CD4-positive, alpha-beta T cell (primary cell): ENCODE results near the gene RBSN. TPM values are rescaled to one million over a fixed set of nuclear protein-coding genes. Genes with fewer than 3 reads are reported as not detected.
"Not testable (repeated sequence)": the region's sequence is repeated elsewhere in the genome, so short reads cannot be mapped to it uniquely, and the experiment has no call there.

Source experiments
- ATAC-seq: fragments of 200-7000 bp; cut with Tn5 transposase; one replicate; pipeline ENCODE4 v1.10.0; 2022; ENCODE audit warnings: mild to moderate bottlenecking; ENCODE audit not compliant: poor library complexity
- CTCF ChIA-PET: fragments of 350-600 bp; sonication (Branson Sonifier 250); formaldehyde crosslinking; loops from one replicate; lab custom pipeline; 2021; ENCODE audit warnings: antibody characterized with exemption, inconsistent platforms; lab: Charles Lee
- POLR2A ChIA-PET: fragments of 350-600 bp; sonication (Branson Sonifier 250); formaldehyde crosslinking; loops from one replicate; lab custom pipeline; 2021; ENCODE audit warnings: antibody characterized with exemption, inconsistent platforms; lab: Charles Lee
- DNase-seq, 14 experiments: peaks; one replicate each; pipeline ENCODE4 v3.0.0-alpha.2; 2013 to 2020; ENCODE audit warnings: mixed read lengths in 2 of 14
- H3K27ac ChIP-seq, 2 donors: one replicate each; pipeline versions ENCODE4 v1.5.1 to v1.7.0; 2013; ENCODE audit warnings: low read length in 2 of 2, low read depth in 1 of 2, mild to moderate bottlenecking in 1 of 2
- H3K27me3 ChIP-seq, 2 experiments: 1 replicate in 1 of 2; 2 replicates in 1 of 2; pipeline versions ENCODE4 v1.6.1 to v1.7.0; 2013; ENCODE audit warnings: low read length in 2 of 2, control low read depth in 1 of 2, mild to moderate bottlenecking in 1 of 2, moderate library complexity in 1 of 2; ENCODE audit not compliant: insufficient read depth in 2 of 2, control insufficient read depth in 1 of 2
- H3K36me3 ChIP-seq: one replicate; pipeline ENCODE4 v1.6.1; 2013; ENCODE audit warnings: low read length, control low read depth; ENCODE audit not compliant: insufficient read depth
- H3K4me1 ChIP-seq: one replicate; pipeline ENCODE4 v1.6.1; 2013; ENCODE audit warnings: low read length, control low read depth; ENCODE audit not compliant: insufficient read depth
- H3K4me3 ChIP-seq: one replicate; pipeline ENCODE4 v1.5.1; 2013; ENCODE audit warnings: mild to moderate bottlenecking, low read length, moderate library complexity
- H3K9me3 ChIP-seq, 2 experiments: 1 replicate in 1 of 2; 2 replicates in 1 of 2; pipeline versions ENCODE4 v1.6.1 to v1.7.0; 2013; ENCODE audit warnings: low read length in 2 of 2, mild to moderate bottlenecking in 2 of 2, control low read depth in 1 of 2, moderate library complexity in 1 of 2; ENCODE audit not compliant: control insufficient read depth in 1 of 2, insufficient read depth in 1 of 2
- H3K27ac Mint-ChIP-seq: one replicate; pipeline ENCODE4 v1.8.0; 2020; ENCODE audit warnings: mixed read lengths
- H3K27me3 Mint-ChIP-seq: one replicate; pipeline ENCODE4 v1.8.0; 2021; ENCODE audit warnings: mixed read lengths
- H3K36me3 Mint-ChIP-seq: one replicate; pipeline ENCODE4 v1.8.0; 2021; ENCODE audit warnings: low read depth, mixed read lengths
- H3K4me1 Mint-ChIP-seq: one replicate; pipeline ENCODE4 v1.8.0; 2021; ENCODE audit warnings: low read depth, mixed read lengths
- H3K4me3 Mint-ChIP-seq: one replicate; pipeline ENCODE4 v1.8.0; 2020; ENCODE audit warnings: mild to moderate bottlenecking, mixed read lengths
- H3K9me3 Mint-ChIP-seq: one replicate; pipeline ENCODE4 v1.8.0; 2020; ENCODE audit warnings: mixed read lengths
- intact Hi-C, 2 experiments: fragments of 100-400 bp; cut with DNase I in 1 of 2; cut with micrococcal nuclease in 1 of 2; formaldehyde crosslinking; loops; one replicate each; pipeline versions ENCODE4 v1.15.1 to v1.9.0; 2023 to 2025; cut with DNase I, micrococcal nuclease
- total RNA-seq, 174 experiments: library from RNA in 2 of 174; stranded (reverse) in 2 of 174; gene quantifications; one replicate each; pipeline ENCODE4 v1.2.3 and lab custom pipeline; 2021 to 2026
- TF ChIP-seq, protein P1 (sequence below): fragments of 200-600 bp; IDR thresholded peaks from one replicate; pipeline ENCODE4 v1.8.0; 2022; ENCODE audit warnings: antibody characterized with exemption, mild to moderate bottlenecking

The RBSN gene
- total RNA-seq, 2 experiments from 2014 or later: 57.2 to 57.9 TPM

DNA sequence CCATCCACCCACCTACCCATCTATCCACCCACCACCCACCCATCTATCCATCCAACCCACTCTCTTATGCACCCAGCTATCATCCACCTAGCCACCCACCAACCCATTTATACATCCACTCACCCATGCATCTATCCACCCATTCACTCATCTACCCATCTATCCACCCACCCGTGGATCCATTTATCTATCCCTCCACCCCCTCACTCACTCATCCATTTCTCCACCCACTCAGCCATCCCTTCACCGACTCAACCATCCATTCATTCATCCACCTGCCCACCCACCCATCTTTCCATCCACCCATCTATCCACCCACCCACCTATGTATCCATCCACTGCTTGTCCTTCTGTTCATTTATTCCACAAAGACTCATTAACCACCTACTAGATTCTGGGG is 28.0 kb upstream of the RBSN start:
- POLR2A ChIA-PET, H3K4me1 Mint-ChIP-seq, H3K9me3 ChIP-seq, H3K27me3 ChIP-seq, H3K27ac ChIP-seq, H3K36me3 Mint-ChIP-seq, H3K27me3 Mint-ChIP-seq, H3K27ac Mint-ChIP-seq, H3K4me1 ChIP-seq, H3K36me3 ChIP-seq, DNase-seq, H3K9me3 Mint-ChIP-seq, H3K4me3 ChIP-seq, H3K4me3 Mint-ChIP-seq, ATAC-seq, CTCF ChIA-PET, intact Hi-C loops: not testable (repeated sequence)

DNA sequence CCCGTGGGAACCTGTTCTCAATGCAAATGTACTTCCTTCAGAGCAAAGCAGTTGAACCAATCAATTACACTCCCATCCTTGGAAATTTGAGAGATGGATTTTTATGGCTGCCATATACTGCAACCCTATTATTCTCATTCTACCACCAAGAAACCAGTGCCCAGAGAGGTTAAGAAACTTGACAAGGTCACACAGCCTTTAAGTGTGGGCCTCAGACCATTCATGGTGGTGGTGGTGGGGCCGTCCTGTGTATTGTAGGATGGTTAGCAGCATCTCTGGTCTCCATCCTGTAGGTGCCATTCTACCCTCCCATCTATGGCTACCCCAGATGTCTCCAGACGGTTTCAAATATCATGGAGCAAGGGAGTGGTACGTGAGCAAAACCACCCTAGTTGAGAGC is 23.4 kb upstream of the RBSN start:
- Mint-ChIP-seq H3K36me3 (no peaks in the 10 kb centered on the region), H3K4me1 (no peaks in the 10 kb centered on the region), H3K27ac (no peak overlapping the region), H3K9me3 (no peaks in the 10 kb centered on the region), H3K27me3 (peaks cover 3% of the 10 kb centered on the region), H3K4me3 (no peak overlapping the region)
- Histone ChIP-seq H3K27ac (no peak overlapping the region), H3K4me1 (peaks cover 4% of the 10 kb centered on the region), H3K4me3 (no peak overlapping the region), H3K27me3 (no peaks in the 10 kb centered on the region), H3K36me3 (no peaks in the 10 kb centered on the region), H3K9me3 (no peaks in the 10 kb centered on the region)
- intact Hi-C loops: no loop called here
- no peak for ATAC-seq
- ChIA-PET POLR2A (no interaction called here), CTCF (no interaction called here)
- no peak for DNase-seq
- TF ChIP-seq, protein P1, sequence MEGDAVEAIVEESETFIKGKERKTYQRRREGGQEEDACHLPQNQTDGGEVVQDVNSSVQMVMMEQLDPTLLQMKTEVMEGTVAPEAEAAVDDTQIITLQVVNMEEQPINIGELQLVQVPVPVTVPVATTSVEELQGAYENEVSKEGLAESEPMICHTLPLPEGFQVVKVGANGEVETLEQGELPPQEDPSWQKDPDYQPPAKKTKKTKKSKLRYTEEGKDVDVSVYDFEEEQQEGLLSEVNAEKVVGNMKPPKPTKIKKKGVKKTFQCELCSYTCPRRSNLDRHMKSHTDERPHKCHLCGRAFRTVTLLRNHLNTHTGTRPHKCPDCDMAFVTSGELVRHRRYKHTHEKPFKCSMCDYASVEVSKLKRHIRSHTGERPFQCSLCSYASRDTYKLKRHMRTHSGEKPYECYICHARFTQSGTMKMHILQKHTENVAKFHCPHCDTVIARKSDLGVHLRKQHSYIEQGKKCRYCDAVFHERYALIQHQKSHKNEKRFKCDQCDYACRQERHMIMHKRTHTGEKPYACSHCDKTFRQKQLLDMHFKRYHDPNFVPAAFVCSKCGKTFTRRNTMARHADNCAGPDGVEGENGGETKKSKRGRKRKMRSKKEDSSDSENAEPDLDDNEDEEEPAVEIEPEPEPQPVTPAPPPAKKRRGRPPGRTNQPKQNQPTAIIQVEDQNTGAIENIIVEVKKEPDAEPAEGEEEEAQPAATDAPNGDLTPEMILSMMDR: no peak

DNA sequence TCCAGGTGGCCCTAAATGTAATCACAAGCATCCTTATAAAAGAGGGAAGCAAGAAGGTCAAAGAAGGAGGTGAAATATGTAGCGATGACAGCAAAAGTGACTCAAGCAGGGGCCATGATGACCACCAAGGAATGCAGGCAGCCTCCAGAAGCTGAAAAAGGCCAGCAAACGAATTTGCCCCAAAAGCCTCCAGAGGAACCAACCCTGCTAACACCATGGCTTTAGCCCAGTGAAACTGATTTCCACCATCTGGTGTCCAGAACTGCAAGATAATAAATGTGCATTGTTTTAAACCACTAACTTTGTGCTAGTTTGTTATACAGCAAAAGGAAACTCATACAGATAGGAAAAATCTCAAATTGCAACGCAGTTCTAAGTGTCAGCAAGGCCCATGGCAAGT is 23.0 kb upstream of the RBSN start:
- H3K4me1 ChIP-seq: peaks cover 4% of the 10 kb centered on the region
- no peaks in the 10 kb centered on the region for H3K27me3 ChIP-seq
- H3K27ac ChIP-seq: no peak overlapping the region
- H3K27me3 Mint-ChIP-seq: peaks cover 3% of the 10 kb centered on the region
- H3K27ac Mint-ChIP-seq: no peak overlapping the region
- H3K4me3 ChIP-seq: no peak overlapping the region
- H3K9me3 Mint-ChIP-seq: no peaks in the 10 kb centered on the region
- no peaks in the 10 kb centered on the region for H3K9me3 ChIP-seq
- H3K36me3 ChIP-seq: no peaks in the 10 kb centered on the region
- ATAC-seq (no peak), DNase-seq (no peak)
- CTCF ChIA-PET: no interaction called here
- POLR2A ChIA-PET: no interaction called here
- no peaks in the 10 kb centered on the region for H3K36me3 Mint-ChIP-seq
- TF ChIP-seq, protein P1: no peak
- H3K4me3 Mint-ChIP-seq: no peak overlapping the region
- intact Hi-C loops: no loop called here
- no peaks in the 10 kb centered on the region for H3K4me1 Mint-ChIP-seq

DNA sequence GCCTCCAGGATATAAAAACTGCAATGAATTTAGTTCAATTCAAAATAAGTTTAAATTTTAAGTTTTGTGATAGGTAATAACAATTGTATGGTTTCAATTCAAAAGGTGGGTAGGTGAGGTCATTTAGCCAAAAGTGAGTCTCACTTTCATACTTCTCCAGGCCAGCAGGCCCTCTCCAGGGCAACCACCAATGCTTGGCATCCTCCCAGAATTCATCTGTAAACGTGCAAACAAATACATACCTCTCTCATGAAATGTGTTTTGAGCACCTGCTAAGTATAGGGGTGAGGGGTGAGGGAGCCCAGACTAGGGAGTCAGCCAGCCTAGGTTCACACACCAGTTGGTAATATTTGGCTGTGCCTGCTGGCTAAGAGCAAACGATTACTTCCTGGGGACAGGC is 22.0 kb upstream of the RBSN start:
- no peak overlapping the region for H3K4me3 Mint-ChIP-seq
- POLR2A ChIA-PET: no interaction called here

More for the DNA sequence above, 22.0 kb upstream of the RBSN start:
- intact Hi-C loops: no loop called here
- TF ChIP-seq, protein P1: no peak
- Mint-ChIP-seq H3K4me1 (no peaks in the 10 kb centered on the region), H3K27me3 (peaks cover 3% of the 10 kb centered on the region), H3K9me3 (no peaks in the 10 kb centered on the region), H3K36me3 (no peaks in the 10 kb centered on the region), H3K27ac (no peak overlapping the region)
- H3K4me3 ChIP-seq: no peak overlapping the region
- H3K36me3 ChIP-seq: no peaks in the 10 kb centered on the region
- DNase-seq: no peak
- no peak overlapping the region for H3K27ac ChIP-seq
- no peak for ATAC-seq
- H3K9me3 ChIP-seq: peaks cover 0 to 3% of the 10 kb centered on the region in 2 experiments
- H3K4me1 ChIP-seq: peaks cover 4% of the 10 kb centered on the region
- CTCF ChIA-PET: no interaction called here
- H3K27me3 ChIP-seq: no peaks in the 10 kb centered on the region
